ENCODE results near the gene CRIM1.

The CRIM1 gene

GRCh38 chr2:36409335-36409734 is 53.8 kb downstream of the CRIM1 start:
- Histone ChIP-seq H3K4me1 (ENCODE audit: low read length) (no peaks in the 10 kb centered on the region), H3K9me2 (replicated peaks; ENCODE audit: insufficient read depth, low read length) (no peaks in the 10 kb centered on the region), H3K27ac (ENCODE audit: low read length) (no peak overlapping the region), H3K27me3 (replicated peaks; ENCODE audit: insufficient read depth, low read length) (no peaks in the 10 kb centered on the region), H3K9ac (ENCODE audit: low read length) (no peak overlapping the region), H2AFZ (ENCODE audit: low read length) (no peak overlapping the region), H3K9me3 (replicated peaks; ENCODE audit: insufficient read depth, low read length) (no peaks in the 10 kb centered on the region), H3K4me3 (ENCODE audit: low read length) (no peak overlapping the region), H3K36me3 (replicated peaks; ENCODE audit: insufficient read depth, low read length) (no peaks in the 10 kb centered on the region), H3K79me2 (ENCODE audit: low read length) (no peaks in the 10 kb centered on the region), H3K4me2 (ENCODE audit: low read depth, low read length) (no peak overlapping the region), H4K20me1 (ENCODE audit: insufficient read depth, low read length) (no peaks in the 10 kb centered on the region), H3F3A (ENCODE audit: insufficient read depth, low read length) (no peaks in the 10 kb centered on the region)
- DNase-seq = no peak
- TF ChIP-seq EZH2phosphoT487 (IDR thresholded peaks at IDR 0.05; ENCODE audit: low read length) (no peak), CTCF (IDR thresholded peaks at IDR 0.05; ENCODE audit: low read length) (no peak), EZH2 (optimal IDR thresholded peaks at IDR 0.05; ENCODE audit: low read depth, low read length) (no peak)

DNA sequence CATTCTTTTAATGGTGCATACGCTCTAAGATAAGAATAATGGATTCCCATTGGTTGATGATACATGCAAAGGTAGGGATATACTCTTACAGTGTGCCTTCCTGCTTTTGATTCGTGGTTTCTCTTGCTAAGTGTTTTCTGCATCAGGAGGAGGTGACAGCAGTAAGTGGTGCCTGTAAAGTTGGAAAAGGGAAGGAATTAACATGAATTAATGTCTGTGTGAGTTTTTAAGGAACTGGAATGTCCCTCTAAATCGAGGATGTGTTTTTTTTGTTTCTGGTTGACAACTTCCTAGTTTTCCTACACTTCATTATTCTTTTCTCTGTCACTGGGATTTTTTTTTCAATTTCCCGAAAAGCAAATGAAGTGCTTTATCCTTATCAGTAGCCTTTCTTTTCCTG is 54.4 kb downstream of the CRIM1 start:
- H3K27ac ChIP-seq (ENCODE audit: low read length) = no peak overlapping the region
- H3K4me1 ChIP-seq (ENCODE audit: low read length) = no peaks in the 10 kb centered on the region
- no peaks in the 10 kb centered on the region for H3F3A ChIP-seq (ENCODE audit: insufficient read depth, low read length)
- no peak overlapping the region for H3K4me2 ChIP-seq (ENCODE audit: low read depth, low read length)
- H3K9me3 ChIP-seq (replicated peaks; ENCODE audit: insufficient read depth, low read length) = no peaks in the 10 kb centered on the region
- no peaks in the 10 kb centered on the region for H3K79me2 ChIP-seq (ENCODE audit: low read length)
- H3K4me3 ChIP-seq (ENCODE audit: low read length) = no peak overlapping the region
- TF ChIP-seq EZH2phosphoT487 (IDR thresholded peaks at IDR 0.05; ENCODE audit: low read length) = no peak
- no peaks in the 10 kb centered on the region for H3K36me3 ChIP-seq (replicated peaks; ENCODE audit: insufficient read depth, low read length)
- no peak overlapping the region for H2AFZ ChIP-seq (ENCODE audit: low read length)
- H3K9ac ChIP-seq (ENCODE audit: low read length) = no peak overlapping the region
- H3K27me3 ChIP-seq (replicated peaks; ENCODE audit: insufficient read depth, low read length) = no peaks in the 10 kb centered on the region
- no peaks in the 10 kb centered on the region for H4K20me1 ChIP-seq (ENCODE audit: insufficient read depth, low read length)
- DNase-seq = no peak
- no peaks in the 10 kb centered on the region for H3K9me2 ChIP-seq (replicated peaks; ENCODE audit: insufficient read depth, low read length)

GRCh38 chr2:36410681-36411080 is 55.1 kb downstream of the CRIM1 start:
- no peaks in the 10 kb centered on the region for H3K9me2 ChIP-seq (replicated peaks; ENCODE audit: insufficient read depth, low read length)
- TF ChIP-seq CTCF (IDR thresholded peaks at IDR 0.05; ENCODE audit: low read length) (no peak), EZH2 (optimal IDR thresholded peaks at IDR 0.05; ENCODE audit: low read depth, low read length) (no peak), EZH2phosphoT487 (IDR thresholded peaks at IDR 0.05; ENCODE audit: low read length) (no peak)
- no peak overlapping the region for H3K9ac ChIP-seq (ENCODE audit: low read length)
- H3K4me1 ChIP-seq (ENCODE audit: low read length) = no peaks in the 10 kb centered on the region
- no peak overlapping the region for H3K4me3 ChIP-seq (ENCODE audit: low read length)
- H4K20me1 ChIP-seq (ENCODE audit: insufficient read depth, low read length) = no peaks in the 10 kb centered on the region
- no peak overlapping the region for H3K27ac ChIP-seq (ENCODE audit: low read length)
- H2AFZ ChIP-seq (ENCODE audit: low read length) = no peak overlapping the region
- H3K36me3 ChIP-seq (replicated peaks; ENCODE audit: insufficient read depth, low read length) = no peaks in the 10 kb centered on the region
- H3K79me2 ChIP-seq (ENCODE audit: low read length) = no peaks in the 10 kb centered on the region
- no peaks in the 10 kb centered on the region for H3F3A ChIP-seq (ENCODE audit: insufficient read depth, low read length)
- DNase-seq = no peak
- H3K27me3 ChIP-seq (replicated peaks; ENCODE audit: insufficient read depth, low read length) = no peaks in the 10 kb centered on the region
- H3K9me3 ChIP-seq (replicated peaks; ENCODE audit: insufficient read depth, low read length) = no peaks in the 10 kb centered on the region
- H3K4me2 ChIP-seq (ENCODE audit: low read depth, low read length) = no peak overlapping the region

GRCh38 chr2:36411962-36412444 is 56.4 kb downstream of the CRIM1 start:
- Histone ChIP-seq H3K4me2 (ENCODE audit: low read depth, low read length) (no peak overlapping the region), H3K79me2 (ENCODE audit: low read length) (no peaks in the 10 kb centered on the region)

More at GRCh38 chr2:36411962-36412444, 56.4 kb downstream of the CRIM1 start:
- no peaks in the 10 kb centered on the region for H3K27me3 ChIP-seq (replicated peaks; ENCODE audit: insufficient read depth, low read length)
- H3K36me3 ChIP-seq (replicated peaks; ENCODE audit: insufficient read depth, low read length) = no peaks in the 10 kb centered on the region
- H3K9me3 ChIP-seq (replicated peaks; ENCODE audit: insufficient read depth, low read length) = no peaks in the 10 kb centered on the region
- H3K27ac ChIP-seq (ENCODE audit: low read length) = no peak overlapping the region
- H3F3A ChIP-seq (ENCODE audit: insufficient read depth, low read length) = no peaks in the 10 kb centered on the region
- no peak overlapping the region for H2AFZ ChIP-seq (ENCODE audit: low read length)
- DNase-seq = no peak
- no peak overlapping the region for H3K4me3 ChIP-seq (ENCODE audit: low read length)
- H4K20me1 ChIP-seq (ENCODE audit: insufficient read depth, low read length) = no peaks in the 10 kb centered on the region
- H3K9me2 ChIP-seq (replicated peaks; ENCODE audit: insufficient read depth, low read length) = no peaks in the 10 kb centered on the region
- no peak overlapping the region for H3K9ac ChIP-seq (ENCODE audit: low read length)
- no peak for TF ChIP-seq EZH2 (optimal IDR thresholded peaks at IDR 0.05; ENCODE audit: low read depth, low read length)
- no peak for TF ChIP-seq CTCF (IDR thresholded peaks at IDR 0.05; ENCODE audit: low read length)
- TF ChIP-seq EZH2phosphoT487 (IDR thresholded peaks at IDR 0.05; ENCODE audit: low read length) = no peak
- no peaks in the 10 kb centered on the region for H3K4me1 ChIP-seq (ENCODE audit: low read length)
